HCT116 (cell line): ENCODE data around the gene ETV4. TPM values are rescaled to one million over a fixed set of nuclear protein-coding genes. Genes with fewer than 3 reads are reported as not detected.

Source experiments
- ATAC-seq: fragments of 200-7000 bp; cut with Tn5 transposase; 2 replicates; pipeline ENCODE4 v1.9.1; 2020; ENCODE audit warnings: mild to moderate bottlenecking, moderate library complexity
- BruUV-seq: library from RNA; stranded (reverse); fragments of 400-500 nt; replicated peaks from 2 replicates; lab custom pipeline; 2021; lab: Mats Ljungman, UMichigan
- CTCF ChIA-PET: fragments of 300-600 bp; sonication (Branson Sonifier 250); formaldehyde crosslinking; loops from one replicate; lab custom pipeline; 2021; ENCODE audit warnings: antibody characterized with exemption; lab: Charles Lee
- POLR2A ChIA-PET: fragments of 300-600, 350-600 bp; sonication (Branson Sonifier 250); formaldehyde crosslinking; loops from one replicate; lab custom pipeline; 2021; ENCODE audit warnings: antibody characterized with exemption; lab: Charles Lee
- RAD21 ChIA-PET, 2 experiments: fragments of 300-600 bp; sonication (Branson Sonifier 250); formaldehyde crosslinking; loops; one replicate each; lab custom pipeline; 2023; ENCODE audit warnings: low total read pairs in 2 of 2; ENCODE audit not compliant: uncharacterized antibody in 2 of 2, unreplicated experiment in 2 of 2, low non-redundant PET in 1 of 2; lab: Charles Lee
- DNase-seq: peaks from one replicate; pipeline ENCODE4 v3.0.0-alpha.2; 2010; ENCODE audit warnings: low read depth, low spot score
- H2AFZ ChIP-seq: fragments of 200-600 bp; shearing (Covaris generic), sonication (generic); 2 replicates; pipeline ENCODE4 v1.6.1; 2017; ENCODE audit warnings: low read depth, mixed run types, mixed read lengths, antibody characterized with exemption, low read length; ENCODE audit not compliant: poor library complexity, severe bottlenecking
- H3K27ac ChIP-seq: 2 replicates; pipeline ENCODE4 v1.5.1; 2012; ENCODE audit warnings: low read depth, low read length
- H3K27me3 ChIP-seq: fragments of 200-600 bp; sonication (generic); 2 replicates; pipeline ENCODE4 v1.6.1; 2016; ENCODE audit warnings: mixed run types, low read length, mixed read lengths; ENCODE audit not compliant: insufficient read depth
- H3K36me3 ChIP-seq, 2 experiments: fragments of 200-500 bp in 1 of 2; fragments of 200-600 bp in 1 of 2; sonication (Bioruptor generic) in 1 of 2; sonication (generic) in 1 of 2; 2 replicates each; pipeline versions ENCODE4 v1.5.1 to v1.6.1; 2014 to 2016; ENCODE audit warnings: low read length in 2 of 2, inconsistent platforms in 1 of 2, mixed read lengths in 1 of 2, mixed run types in 1 of 2; ENCODE audit not compliant: insufficient read depth in 2 of 2, control insufficient read depth in 1 of 2
- H3K4me1 ChIP-seq, 2 experiments: fragments of 200-600 bp in 1 of 2; sonication (generic) in 1 of 2; 2 replicates each; pipeline versions ENCODE4 v1.5.1 to v1.6.1; 2012 to 2017; ENCODE audit warnings: low read length in 2 of 2, inconsistent platforms in 1 of 2, mild to moderate bottlenecking in 1 of 2, mixed read lengths in 1 of 2, mixed run types in 1 of 2, moderate library complexity in 1 of 2; ENCODE audit not compliant: insufficient read depth in 2 of 2, control insufficient read depth in 1 of 2
- H3K4me2 ChIP-seq: fragments of 200-600 bp; sonication (generic); 2 replicates; pipeline ENCODE4 v1.6.1; 2017; ENCODE audit warnings: mixed run types, low read length, mixed read lengths
- H3K4me3 ChIP-seq, 2 experiments: fragments of 200-600 bp in 1 of 2; sonication (generic) in 1 of 2; replicated peaks in 1 of 2; 2 replicates each; pipeline ENCODE4 v1.5.1; 2011 to 2016; ENCODE audit warnings: low read length in 2 of 2, control low read depth in 1 of 2, low read depth in 1 of 2, mild to moderate bottlenecking in 1 of 2, mixed read lengths in 1 of 2, mixed run types in 1 of 2
- H3K79me2 ChIP-seq: fragments of 200-600 bp; sonication (generic); 2 replicates; pipeline ENCODE4 v1.6.1; 2017; ENCODE audit warnings: mild to moderate bottlenecking, mixed run types, low read length, moderate library complexity, mixed read lengths; ENCODE audit not compliant: insufficient read depth
- H3K9ac ChIP-seq: fragments of 200-600 bp; sonication (generic); 2 replicates; pipeline ENCODE4 v1.6.1; 2016; ENCODE audit warnings: low read length, mixed read lengths
- H3K9me2 ChIP-seq: fragments of 200-600 bp; sonication (generic), shearing (Covaris generic); 2 replicates; pipeline ENCODE4 v1.6.1; 2017; ENCODE audit warnings: mixed run types, mild to moderate bottlenecking, moderate library complexity; ENCODE audit not compliant: insufficient read depth
- H3K9me3 ChIP-seq, 2 experiments: fragments of 200-500 bp in 1 of 2; fragments of 200-600 bp in 1 of 2; sonication (Bioruptor generic) in 1 of 2; sonication (generic) in 1 of 2; 2 replicates each; pipeline ENCODE4 v1.6.1; 2014 to 2017; ENCODE audit warnings: low read length in 2 of 2, mixed read lengths in 2 of 2, inconsistent platforms in 1 of 2, low read depth in 1 of 2, mild to moderate bottlenecking in 1 of 2, mixed run types in 1 of 2, moderate library complexity in 1 of 2; ENCODE audit not compliant: control insufficient read depth in 1 of 2, insufficient read depth in 1 of 2
- H4K20me1 ChIP-seq: fragments of 200-600 bp; sonication (generic), shearing (Covaris generic); 2 replicates; pipeline ENCODE4 v1.6.1; 2017; ENCODE audit warnings: mixed run types, mild to moderate bottlenecking, moderate library complexity; ENCODE audit not compliant: insufficient read depth
- ATF3 ChIP-seq: IDR thresholded peaks from 2 replicates; pipeline ENCODE4 v1.6.1; 2012
- CBX3 ChIP-seq: IDR thresholded peaks from 2 replicates; pipeline ENCODE4 v1.6.1; 2012; ENCODE audit warnings: low read depth
- CEBPB ChIP-seq: IDR thresholded peaks from 2 replicates; pipeline ENCODE4 v1.6.1; 2012; ENCODE audit warnings: low read depth
- CTCF ChIP-seq, 3 experiments: fragments of 200-600 bp in 1 of 3; sonication (generic) in 1 of 3; IDR thresholded peaks in 2 of 3; conservative IDR thresholded peaks in 1 of 3; 2 replicates each; pipeline ENCODE4 v1.5.1; 2012 to 2017; ENCODE audit warnings: low read depth in 2 of 3, low read length in 2 of 3, antibody characterized with exemption in 1 of 3, borderline replicate concordance in 1 of 3, control low read depth in 1 of 3, mild to moderate bottlenecking in 1 of 3, mixed read lengths in 1 of 3, mixed run types in 1 of 3, moderate library complexity in 1 of 3; ENCODE audit not compliant: insufficient read depth in 1 of 3
- EGR1 ChIP-seq: IDR thresholded peaks from 2 replicates; pipeline ENCODE4 v1.6.1; 2012; ENCODE audit warnings: low read depth
- ELF1 ChIP-seq: IDR thresholded peaks from 2 replicates; pipeline ENCODE4 v1.6.1; 2012; ENCODE audit warnings: low read depth, borderline replicate concordance
- EZH2phosphoT487 ChIP-seq: fragments of 200-600 bp; IDR thresholded peaks from 2 replicates; pipeline ENCODE4 v1.6.1; 2018; ENCODE audit warnings: antibody characterized with exemption, borderline replicate concordance
- FOSL1 ChIP-seq: IDR thresholded peaks from 2 replicates; pipeline ENCODE4 v1.6.1; 2012; ENCODE audit warnings: low read depth
- JUND ChIP-seq: IDR thresholded peaks from 2 replicates; pipeline ENCODE4 v1.6.1; 2012
- MAX ChIP-seq: IDR thresholded peaks from 2 replicates; pipeline ENCODE4 v1.6.1; 2012
- POLR2A ChIP-seq: IDR thresholded peaks from 2 replicates; pipeline ENCODE4 v1.7.0; 2011; ENCODE audit warnings: borderline replicate concordance; ENCODE audit not compliant: insufficient read depth, insufficient read length; ENCODE audit errors: extremely low read depth
- POLR2AphosphoS5 ChIP-seq: IDR thresholded peaks from 2 replicates; pipeline ENCODE4 v1.6.1; 2011; ENCODE audit warnings: mild to moderate bottlenecking, low read depth, low read length, moderate library complexity
- RAD21 ChIP-seq: IDR thresholded peaks from 2 replicates; pipeline ENCODE4 v1.6.1; 2012; ENCODE audit warnings: low read depth, mild to moderate bottlenecking
- SIN3A ChIP-seq: IDR thresholded peaks from 2 replicates; pipeline ENCODE4 v1.6.1; 2012; ENCODE audit warnings: low read depth
- SP1 ChIP-seq: IDR thresholded peaks from 2 replicates; pipeline ENCODE4 v1.6.1; 2012; ENCODE audit warnings: low read depth
- SRF ChIP-seq: IDR thresholded peaks from 2 replicates; pipeline ENCODE4 v1.6.1; 2012; ENCODE audit warnings: low read depth
- TCF7L2 ChIP-seq: IDR thresholded peaks from 2 replicates; pipeline ENCODE4 v1.7.0; 2011; ENCODE audit warnings: borderline replicate concordance, inconsistent platforms; ENCODE audit not compliant: insufficient read depth, insufficient read length; ENCODE audit errors: extremely low read depth
- YY1 ChIP-seq: IDR thresholded peaks from 2 replicates; pipeline ENCODE4 v1.6.1; 2011; ENCODE audit warnings: low read length, low read depth, moderate library complexity, mild to moderate bottlenecking; ENCODE audit not compliant: insufficient replicate concordance; ENCODE audit errors: extremely low read depth
- ZFX ChIP-seq: fragments of 450-650 bp; IDR thresholded peaks from 2 replicates; pipeline ENCODE4 v1.6.1; 2017
- ZNF274 ChIP-seq: fragments of 200-500 bp; sonication (Bioruptor generic); IDR thresholded peaks from 2 replicates; pipeline ENCODE4 v1.6.1; 2014; ENCODE audit warnings: mild to moderate bottlenecking, low read depth, low read length, inconsistent platforms
- intact Hi-C: fragments of 100-400 bp; cut with micrococcal nuclease; formaldehyde crosslinking; loops from 2 replicates; pipeline ENCODE4 v1.10.0; 2022
- total RNA-seq: library from RNA; stranded (reverse); gene quantifications from one replicate; pipeline ENCODE4 v1.2.1, GENCODE V29; 2021; ENCODE audit not compliant: unreplicated experiment

ETV4 gene
- total RNA-seq, 1 experiment from 2014 or later = 51.5 TPM

GRCh38 chr17:43547189-43547550 is 1.0 kb upstream of the ETV4 start:
- peak overlapping the region; percentile 88 for H3K9ac ChIP-seq
- ATAC-seq (no peak), DNase-seq (no peak)
- H3K36me3 ChIP-seq = no peaks in the 10 kb centered on the region
- peak overlapping the region; percentile 97 for H3K4me2 ChIP-seq
- peak overlapping the region in 1 of 2 experiments; percentile 72; a peak in 2 of 4 replicates for H3K4me3 ChIP-seq
- CTCF ChIA-PET = interaction anchor here (1.8 kb wide), 1 partner anchor 159 kb away, joined by 5 read pairs; no protein-coding TSS in a partner anchor
- peaks cover 23 to 30% of the 10 kb centered on the region in 2 experiments for H3K4me1 ChIP-seq
- intact Hi-C loops = no loop called here
- no peak overlapping the region for H3K27ac ChIP-seq
- no peaks in the 10 kb centered on the region for H3K9me2 ChIP-seq
- no peaks in the 10 kb centered on the region for H4K20me1 ChIP-seq
- POLR2A ChIA-PET = interaction anchor here (0.6 to 1.9 kb wide), 3 partner anchors 149 to 227 kb away, joined by 3 to 5 read pairs (median 3); partner anchors contain the start of gene ARL4D
- no TSS peak for BruUV-seq
- H3K27me3 ChIP-seq = no peaks in the 10 kb centered on the region
- H3K9me3 ChIP-seq = no peaks in the 10 kb centered on the region
- H2AFZ ChIP-seq = no peak overlapping the region
- no peak for TF ChIP-seq SP1
- no peak for TF ChIP-seq CBX3
- TF ChIP-seq EZH2phosphoT487 = no peak
- no peak for TF ChIP-seq SIN3A
- TF ChIP-seq EGR1 = no peak
- no peak for TF ChIP-seq POLR2AphosphoS5
- TF ChIP-seq ATF3 = no peak
- TF ChIP-seq YY1 = no peak
- no peak for TF ChIP-seq JUND
- TF ChIP-seq SRF = no peak
- no peak for TF ChIP-seq ELF1
- no peak for TF ChIP-seq ZNF274
- TF ChIP-seq MAX = no peak
- no peak for TF ChIP-seq CTCF (IDR thresholded peaks at IDR 0.05 in 2 of 3, conservative IDR thresholded peaks at IDR 0.05 in 1 of 3; ENCODE audit: borderline replicate concordance in 1 of 3, insufficient read depth in 1 of 3, low read depth in 2 of 3, low read length in 2 of 3)
- no peak for TF ChIP-seq POLR2A
- no peak for TF ChIP-seq TCF7L2
- no peak for TF ChIP-seq ZFX
- no peak for TF ChIP-seq FOSL1
- TF ChIP-seq RAD21 = no peak
- no peak for TF ChIP-seq CEBPB
- RAD21 ChIA-PET = no interaction called here
- H3K79me2 ChIP-seq = peaks cover 24% of the 10 kb centered on the region
